ENCODE results near the gene KCNE3. TPM values are rescaled to one million over a fixed set of nuclear protein-coding genes. Genes with fewer than 3 reads are reported as not detected.

Gene KCNE3
- polyA plus RNA-seq, 1 donor (not counting 4 experiments of a cell fraction or from before 2014, with no cell fraction given): not detected

DNA sequence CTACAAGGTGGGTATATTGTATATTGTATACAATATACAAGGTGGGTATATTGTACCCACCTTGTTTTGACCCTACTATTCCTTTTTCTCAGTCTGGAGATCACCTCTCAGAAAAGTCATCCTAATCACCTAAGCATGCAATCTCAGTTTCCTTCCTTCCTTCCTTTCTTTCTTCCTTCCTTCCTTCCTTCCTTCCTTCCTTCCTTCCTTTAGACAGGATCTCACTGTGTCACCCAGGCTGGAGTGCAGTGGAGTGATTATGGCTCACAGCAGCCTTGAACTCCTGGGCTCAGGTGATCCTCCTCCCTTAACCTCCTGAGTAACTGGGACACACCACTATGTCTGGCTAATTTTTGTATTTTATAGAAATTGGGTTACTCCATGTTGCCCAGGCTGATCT, 1.2 kb upstream of the KCNE3 start:
- Histone ChIP-seq H3K4me1 (ENCODE audit: control insufficient read depth, extremely low read depth, insufficient read depth, low read length) (no peaks in the 10 kb centered on the region), H2AFZ (ENCODE audit: control insufficient read depth, low read length) (no peak overlapping the region), H3K36me3 (ENCODE audit: control insufficient read depth in 2 of 2, extremely low read depth in 1 of 2, insufficient read depth in 2 of 2, low read length in 2 of 2) (no peaks in the 10 kb centered on the region), H4K20me1 (ENCODE audit: control insufficient read depth, extremely low read depth, insufficient read depth, low read length) (no peaks in the 10 kb centered on the region), H3K9ac (ENCODE audit: control insufficient read depth, extremely low read depth, insufficient read depth, low read length) (no peak overlapping the region), H3K9me3 (ENCODE audit: control insufficient read depth, low read depth, low read length) (no peaks in the 10 kb centered on the region), H3K27me3 (ENCODE audit: control insufficient read depth, extremely low read depth, insufficient read depth, low read length) (peaks cover 35% of the 10 kb centered on the region), H3K4me3 (ENCODE audit: control insufficient read depth in 2 of 3, extremely low read depth in 1 of 3, insufficient read depth in 2 of 3, low read depth in 1 of 3, low read length in 3 of 3) (no peak overlapping the region), H3K27ac (ENCODE audit: control insufficient read depth, insufficient read depth, low read length) (no peak overlapping the region), H3K9me1 (ENCODE audit: control insufficient read depth, extremely low read depth, insufficient read depth, low read length) (no peaks in the 10 kb centered on the region), H3K79me2 (ENCODE audit: control insufficient read depth, insufficient read depth, low read length) (no peaks in the 10 kb centered on the region), H3K4me2 (ENCODE audit: control insufficient read depth, extremely low read depth, insufficient read depth, low read depth, low read length) (no peak overlapping the region)
- TF ChIP-seq CTCF (optimal IDR thresholded peaks at IDR 0.05 in 1 of 3, IDR thresholded peaks at IDR 0.05 in 1 of 3, conservative IDR thresholded peaks at IDR 0.05 in 1 of 3; ENCODE audit: extremely low read depth in 1 of 3, insufficient read depth in 2 of 3, low read length in 3 of 3): no peak
- TF ChIP-seq EZH2 (IDR thresholded peaks at IDR 0.05; ENCODE audit: low read length): no peak
- dilution Hi-C loops (cut with MboI; ENCODE audit: extremely low pct_ligation_motif_present, low sequenced_read_pairs): no loop called here
- DNase-seq (ENCODE audit: low read depth, low spot score) (no peak), FAIRE-seq (no peak)

DNA sequence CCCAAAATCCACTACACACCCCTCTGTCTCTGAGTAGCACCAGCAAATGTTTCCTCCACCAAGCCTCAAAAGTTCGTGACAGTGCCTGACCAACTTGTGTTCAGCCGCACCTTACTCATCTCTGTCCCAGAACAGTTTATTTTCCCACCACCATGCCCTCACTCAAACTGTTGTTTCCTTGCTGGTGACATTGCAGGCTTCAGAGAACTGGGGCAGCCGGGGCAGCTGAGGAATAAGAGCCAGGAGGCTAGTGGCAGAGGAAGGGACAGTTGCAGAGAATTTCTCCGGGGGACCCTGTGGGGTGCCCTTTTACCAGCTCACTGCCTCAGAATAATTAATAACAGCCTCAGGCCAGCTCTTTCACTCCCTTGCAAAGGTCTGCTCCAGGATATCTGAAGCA, 709 bp upstream of the KCNE3 start:
- H2AFZ ChIP-seq (ENCODE audit: control insufficient read depth, low read length): no peak overlapping the region
- H3K9me3 ChIP-seq (ENCODE audit: control insufficient read depth, low read depth, low read length): no peaks in the 10 kb centered on the region
- FAIRE-seq (no peak), DNase-seq (ENCODE audit: low read depth, low spot score) (no peak)
- dilution Hi-C loops (cut with MboI; ENCODE audit: extremely low pct_ligation_motif_present, low sequenced_read_pairs): no loop called here
- no peaks in the 10 kb centered on the region for H3K36me3 ChIP-seq (ENCODE audit: control insufficient read depth in 2 of 2, extremely low read depth in 1 of 2, insufficient read depth in 2 of 2, low read length in 2 of 2)
- no peak overlapping the region for H3K4me2 ChIP-seq (ENCODE audit: control insufficient read depth, extremely low read depth, insufficient read depth, low read depth, low read length)
- H4K20me1 ChIP-seq (ENCODE audit: control insufficient read depth, extremely low read depth, insufficient read depth, low read length): no peaks in the 10 kb centered on the region
- no peaks in the 10 kb centered on the region for H3K4me1 ChIP-seq (ENCODE audit: control insufficient read depth, extremely low read depth, insufficient read depth, low read length)
- H3K79me2 ChIP-seq (ENCODE audit: control insufficient read depth, insufficient read depth, low read length): no peaks in the 10 kb centered on the region
- peaks cover 38% of the 10 kb centered on the region for H3K27me3 ChIP-seq (ENCODE audit: control insufficient read depth, extremely low read depth, insufficient read depth, low read length)
- no peak overlapping the region for H3K27ac ChIP-seq (ENCODE audit: control insufficient read depth, insufficient read depth, low read length)
- H3K9ac ChIP-seq (ENCODE audit: control insufficient read depth, extremely low read depth, insufficient read depth, low read length): no peak overlapping the region
- no peaks in the 10 kb centered on the region for H3K9me1 ChIP-seq (ENCODE audit: control insufficient read depth, extremely low read depth, insufficient read depth, low read length)
- H3K4me3 ChIP-seq (ENCODE audit: control insufficient read depth in 2 of 3, extremely low read depth in 1 of 3, insufficient read depth in 2 of 3, low read depth in 1 of 3, low read length in 3 of 3): no peak overlapping the region
- TF ChIP-seq CTCF (optimal IDR thresholded peaks at IDR 0.05 in 1 of 3, IDR thresholded peaks at IDR 0.05 in 1 of 3, conservative IDR thresholded peaks at IDR 0.05 in 1 of 3; ENCODE audit: extremely low read depth in 1 of 3, insufficient read depth in 2 of 3, low read length in 3 of 3) (no peak), EZH2 (IDR thresholded peaks at IDR 0.05; ENCODE audit: low read length) (no peak)

All from keratinocyte (primary cell).